ENCODE results near the gene CSAG3.
"Not testable (repeated sequence)": the region's sequence is repeated elsewhere in the genome, so short reads cannot be mapped to it uniquely, and the experiment has no call there.

GRCh38 chrX:152736528-152736927 is 22.5 kb upstream of the CSAG3 start:
- TF ChIP-seq RCOR1 (IDR thresholded peaks at IDR 0.05; ENCODE audit: low read depth, low read length); JUN (IDR thresholded peaks at IDR 0.05); POLR2A (IDR thresholded peaks at IDR 0.05; ENCODE audit: low read length); BHLHE40 (IDR thresholded peaks at IDR 0.05; ENCODE audit: low read depth, low read length): not testable (repeated sequence)

Measured in A549 (cell line).